Measurements from ENCODE around the gene TRAK1.

DNA sequence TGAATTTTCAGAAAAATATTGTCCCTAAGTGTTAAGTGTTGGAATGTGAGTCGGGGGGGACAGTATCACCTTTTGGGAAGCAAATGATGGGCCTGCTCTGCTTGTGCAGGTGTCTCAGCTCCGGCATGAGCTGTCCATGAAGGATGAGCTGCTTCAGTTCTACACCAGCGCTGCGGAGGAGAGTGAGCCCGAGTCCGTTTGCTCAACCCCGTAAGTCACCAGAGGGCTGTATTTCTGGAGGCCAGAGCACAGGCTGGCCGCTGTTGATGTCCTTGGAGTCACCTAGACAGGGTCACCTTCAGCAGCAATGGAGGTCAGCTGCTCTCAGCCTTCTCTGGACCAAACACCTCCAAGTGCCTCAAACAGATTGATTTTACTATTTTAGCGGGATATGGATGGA lies 96.8 kb downstream of the TRAK1 start:
- TF ChIP-seq GATA3 (IDR thresholded peaks at IDR 0.05; ENCODE audit: low read depth, low read length) (no peak), GATA2 (IDR thresholded peaks at IDR 0.05; ENCODE audit: low read depth, low read length) (no peak)

Measured in SH-SY5Y (cell line).